NCI-H2107 (cell line): ENCODE data around the gene ABCG8.

Experiments
- DNase-seq: peaks from one replicate; lab custom pipeline; 2025; lab: John Stamatoyannopoulos, UW

Gene ABCG8

GRCh38 chr2:43826305-43827250 is 12.2 kb upstream of the ABCG8 start:
- DNase-seq = no peak

- DNase-seq = no peak
Measured at GRCh38 chr2:43831543-43832294, 7.1 kb upstream of the ABCG8 start.

DNA sequence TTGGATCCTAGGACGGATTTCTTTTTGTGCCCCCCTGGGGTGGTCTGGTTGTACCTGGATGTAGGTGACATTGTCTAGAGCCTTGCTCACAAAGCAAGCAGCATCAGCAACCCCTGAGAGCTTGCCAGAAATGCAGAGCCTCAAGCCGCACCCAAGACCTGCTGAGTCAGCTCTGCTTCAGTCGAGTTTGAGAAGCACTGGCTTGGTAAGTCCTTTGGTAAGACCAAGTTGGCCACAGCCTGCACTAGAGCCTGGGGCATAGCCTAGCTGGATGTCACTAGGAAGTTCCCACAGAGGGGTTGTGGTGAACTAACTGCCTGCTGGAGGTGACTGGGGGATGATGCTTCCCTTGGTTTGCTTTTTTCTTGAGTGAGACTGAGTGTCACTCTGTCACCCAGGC is 6.3 kb upstream of the ABCG8 start:
- DNase-seq = no peak

GRCh38 chr2:43837033-43837432 is 1.7 kb upstream of the ABCG8 start:
- DNase-seq = no peak

DNA sequence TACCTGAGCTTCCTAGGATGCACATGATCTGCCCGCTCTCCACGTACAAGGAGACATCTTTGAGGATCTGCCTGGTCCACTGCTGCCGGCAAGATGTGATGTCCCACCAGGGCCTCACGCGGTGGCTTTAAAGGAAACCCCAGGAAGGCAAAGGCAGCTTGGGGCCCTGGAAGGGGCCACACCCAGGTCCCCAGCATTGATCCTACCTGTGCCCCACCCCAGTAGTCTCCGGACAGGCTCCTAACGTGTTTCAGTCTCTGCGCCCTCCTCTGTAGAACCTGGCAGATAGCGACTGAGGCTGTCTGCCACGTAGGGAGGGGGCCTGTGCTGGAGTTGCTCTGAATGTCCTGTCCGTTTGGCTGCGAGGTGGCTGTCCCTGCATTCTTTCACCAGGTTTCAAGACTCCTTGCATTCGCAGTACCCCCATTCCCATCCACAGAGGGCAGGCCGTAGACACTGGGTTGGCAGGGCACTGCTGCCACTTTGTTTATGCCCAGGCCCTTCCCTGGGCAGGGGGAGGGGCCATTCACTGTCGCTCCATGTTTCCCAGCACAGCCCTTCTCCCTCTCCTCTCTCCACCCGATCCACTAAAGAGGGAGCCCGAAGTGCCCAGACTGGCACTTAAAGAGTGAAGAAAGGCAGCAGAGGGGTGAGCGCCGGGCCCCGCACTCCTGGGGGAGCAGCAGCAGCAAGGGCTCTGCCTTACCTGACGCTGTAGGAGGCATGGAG is 776 bp upstream of the ABCG8 start:
- DNase-seq = no peak

DNA sequence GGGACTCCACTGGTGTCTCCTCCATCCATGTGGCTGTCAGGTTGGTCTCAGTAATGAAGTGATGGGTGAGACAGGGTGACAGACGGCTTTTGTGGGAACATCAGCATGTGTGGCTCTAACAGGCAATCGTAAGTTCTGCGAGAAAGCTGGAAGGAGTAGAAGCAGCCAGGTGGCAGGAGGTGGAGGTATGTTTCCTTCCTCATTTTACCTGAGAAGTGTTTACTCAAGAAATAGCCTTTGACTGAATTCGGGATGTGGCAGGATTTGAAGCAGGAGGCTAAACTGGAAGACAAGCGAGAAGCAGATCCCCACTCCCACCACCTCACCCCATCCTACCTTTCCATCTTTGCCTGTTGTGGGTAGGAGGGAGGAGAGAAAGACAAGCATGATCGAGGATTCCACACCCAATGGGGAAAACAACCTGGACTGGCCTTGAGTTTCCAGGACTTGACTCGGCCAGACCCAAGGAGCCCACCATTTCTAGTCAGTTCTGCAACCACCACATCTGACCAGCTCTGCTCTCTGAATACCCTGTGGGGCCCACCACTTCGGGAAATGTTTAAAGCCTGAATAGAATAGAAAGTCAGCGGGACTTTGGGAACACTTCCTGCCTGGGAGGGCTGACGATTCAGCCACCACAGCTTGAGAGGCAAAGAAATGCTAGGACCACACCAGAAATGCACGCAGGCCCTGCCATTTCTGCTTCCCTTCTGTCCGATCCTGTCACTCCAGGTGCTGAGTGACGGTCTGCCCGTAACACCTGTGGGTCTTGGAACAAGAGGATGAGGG is 1.2 kb downstream of the ABCG8 start:
- no peak for DNase-seq

GRCh38 chr2:43840965-43841364 is 2.2 kb downstream of the ABCG8 start:
- no peak for DNase-seq

DNA sequence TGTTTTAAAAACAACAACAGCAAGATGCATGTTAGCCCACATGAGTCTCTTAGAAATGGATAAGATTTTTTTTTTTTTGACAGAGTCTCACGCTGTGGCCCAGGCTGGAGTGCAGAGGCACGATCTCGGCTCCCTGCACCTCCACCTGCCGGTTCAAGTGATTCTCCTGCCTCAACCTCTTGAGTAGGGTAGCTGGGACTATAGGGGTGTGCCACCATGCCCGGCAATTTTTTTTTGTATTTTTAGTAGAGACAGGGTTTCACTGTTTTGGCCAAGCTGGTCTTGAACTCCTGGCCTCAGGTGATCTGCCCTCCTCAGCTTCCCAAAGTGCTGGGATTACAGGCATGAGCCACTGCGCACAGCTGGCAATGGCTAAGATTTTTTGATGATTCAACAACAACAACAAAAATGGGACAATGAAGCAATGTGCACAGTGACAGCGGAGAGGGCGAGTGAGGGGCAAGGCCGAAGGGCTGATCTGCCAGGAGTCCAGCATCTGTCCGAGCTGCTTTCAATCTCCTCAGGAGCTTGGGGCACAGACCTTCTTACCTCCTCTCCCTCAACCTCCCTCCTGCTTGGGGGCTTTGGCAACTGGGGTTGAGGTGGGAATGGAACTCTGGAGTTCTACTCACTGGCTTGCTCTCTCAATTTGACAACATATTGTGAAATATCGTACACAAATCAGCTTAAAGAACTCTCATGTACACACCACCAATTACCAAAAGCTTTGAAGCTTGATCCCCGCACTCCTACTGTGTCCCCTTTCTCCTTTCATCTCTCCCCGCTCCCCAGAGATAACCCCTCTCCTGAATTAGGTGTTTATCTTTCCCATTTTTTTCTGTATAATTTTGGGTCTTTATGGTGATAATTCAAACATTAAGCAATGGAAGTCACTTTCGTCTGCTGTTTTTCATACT is 3.4 kb downstream of the ABCG8 start:
- no peak for DNase-seq

GRCh38 chr2:43842866-43843226 is 4.1 kb downstream of the ABCG8 start:
- DNase-seq = no peak

DNA sequence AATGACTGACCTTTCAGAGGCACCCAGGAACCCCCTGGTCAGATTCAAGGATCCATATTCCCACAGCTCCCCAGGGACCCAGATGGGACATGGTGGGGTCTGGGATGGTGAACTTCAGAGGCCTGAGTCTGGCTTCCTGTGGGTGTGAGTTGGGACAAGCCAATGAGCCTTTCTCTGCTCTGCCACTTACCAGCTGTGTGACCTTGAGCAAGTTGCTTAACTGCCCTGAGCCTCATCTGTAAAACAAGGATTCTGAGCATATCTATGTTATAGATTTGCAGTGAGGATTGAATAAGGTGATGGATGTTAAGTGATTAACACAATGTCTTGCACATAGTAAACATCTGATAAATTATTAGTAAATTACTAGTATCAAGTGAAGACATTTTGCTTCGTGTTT is 6.4 kb downstream of the ABCG8 start:
- no peak for DNase-seq

DNA sequence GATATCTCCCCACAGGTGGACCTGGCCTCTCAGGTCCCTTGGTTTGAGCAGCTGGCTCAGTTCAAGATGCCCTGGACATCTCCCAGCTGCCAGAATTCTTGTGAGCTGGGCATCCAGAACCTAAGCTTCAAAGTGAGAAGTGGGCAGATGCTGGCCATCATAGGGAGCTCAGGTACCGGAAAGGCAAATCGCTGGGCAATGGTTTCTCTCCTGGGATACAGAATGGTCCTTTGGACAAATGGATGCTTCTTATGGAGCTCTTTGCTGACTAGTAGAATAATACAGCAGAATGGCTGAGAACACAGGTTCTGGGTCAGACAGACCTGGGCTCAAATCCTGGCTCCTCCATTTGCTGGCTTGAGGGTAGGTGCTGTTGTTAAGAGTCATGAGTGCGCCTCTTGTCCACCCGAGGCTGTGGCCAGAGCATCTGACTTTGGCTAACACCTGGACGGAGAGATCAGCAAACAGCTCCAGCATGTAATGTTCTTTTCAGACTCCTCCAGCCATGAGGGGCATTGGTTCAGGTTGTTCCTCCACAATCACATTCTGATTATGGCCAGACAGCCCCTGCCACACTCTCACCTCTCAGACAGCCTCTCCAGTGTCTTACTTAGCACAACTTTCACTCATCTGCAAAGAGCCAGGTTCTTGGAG is 7.5 kb downstream of the ABCG8 start:
- DNase-seq = no peak

- no peak for DNase-seq
Measured at GRCh38 chr2:43848214-43848613, 9.4 kb downstream of the ABCG8 start.

DNA sequence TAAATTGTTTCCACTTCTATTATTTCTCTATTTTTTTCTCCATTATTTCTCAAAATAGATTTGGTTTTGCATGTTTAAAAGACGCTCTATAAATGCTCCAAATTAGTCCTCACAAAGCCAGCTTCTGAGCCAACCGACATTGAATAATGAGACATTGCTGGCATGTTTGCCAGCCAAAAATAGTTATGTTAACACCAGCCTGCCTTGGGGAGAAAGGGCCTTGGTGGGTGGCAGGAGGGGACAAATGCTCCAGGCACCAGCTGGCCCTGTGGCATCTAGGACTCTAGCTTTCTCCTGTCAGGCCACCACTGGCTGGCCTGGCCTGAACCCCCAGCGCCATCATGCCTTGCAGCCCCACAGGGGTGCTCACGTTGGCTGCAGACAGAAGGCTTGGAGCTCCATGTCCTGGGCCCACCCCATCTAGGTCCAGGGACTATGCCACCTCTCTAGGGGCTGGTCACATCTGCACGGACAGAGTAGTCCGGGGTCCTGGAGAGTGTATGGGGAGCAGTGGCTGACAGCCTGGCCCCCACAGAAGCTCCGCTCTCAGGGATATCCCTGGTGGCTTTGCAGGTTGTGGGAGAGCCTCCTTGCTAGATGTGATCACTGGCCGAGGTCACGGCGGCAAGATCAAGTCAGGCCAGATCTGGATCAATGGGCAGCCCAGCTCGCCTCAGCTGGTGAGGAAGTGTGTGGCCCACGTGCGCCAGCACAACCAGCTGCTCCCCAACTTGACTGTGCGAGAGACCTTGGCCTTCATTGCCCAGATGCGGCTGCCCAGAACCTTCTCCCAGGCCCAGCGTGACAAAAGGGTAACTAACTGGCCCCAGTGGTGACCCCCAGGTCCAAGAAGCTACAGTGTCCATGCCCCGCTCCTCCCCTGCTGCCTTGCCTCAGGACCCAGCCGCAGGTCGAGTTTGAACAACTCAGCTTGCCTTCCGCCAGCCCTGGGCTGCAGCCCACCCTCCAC is 12.5 kb downstream of the ABCG8 start:
- no peak for DNase-seq

GRCh38 chr2:43852196-43852730 is 13.5 kb downstream of the ABCG8 start:
- DNase-seq = no peak

DNA sequence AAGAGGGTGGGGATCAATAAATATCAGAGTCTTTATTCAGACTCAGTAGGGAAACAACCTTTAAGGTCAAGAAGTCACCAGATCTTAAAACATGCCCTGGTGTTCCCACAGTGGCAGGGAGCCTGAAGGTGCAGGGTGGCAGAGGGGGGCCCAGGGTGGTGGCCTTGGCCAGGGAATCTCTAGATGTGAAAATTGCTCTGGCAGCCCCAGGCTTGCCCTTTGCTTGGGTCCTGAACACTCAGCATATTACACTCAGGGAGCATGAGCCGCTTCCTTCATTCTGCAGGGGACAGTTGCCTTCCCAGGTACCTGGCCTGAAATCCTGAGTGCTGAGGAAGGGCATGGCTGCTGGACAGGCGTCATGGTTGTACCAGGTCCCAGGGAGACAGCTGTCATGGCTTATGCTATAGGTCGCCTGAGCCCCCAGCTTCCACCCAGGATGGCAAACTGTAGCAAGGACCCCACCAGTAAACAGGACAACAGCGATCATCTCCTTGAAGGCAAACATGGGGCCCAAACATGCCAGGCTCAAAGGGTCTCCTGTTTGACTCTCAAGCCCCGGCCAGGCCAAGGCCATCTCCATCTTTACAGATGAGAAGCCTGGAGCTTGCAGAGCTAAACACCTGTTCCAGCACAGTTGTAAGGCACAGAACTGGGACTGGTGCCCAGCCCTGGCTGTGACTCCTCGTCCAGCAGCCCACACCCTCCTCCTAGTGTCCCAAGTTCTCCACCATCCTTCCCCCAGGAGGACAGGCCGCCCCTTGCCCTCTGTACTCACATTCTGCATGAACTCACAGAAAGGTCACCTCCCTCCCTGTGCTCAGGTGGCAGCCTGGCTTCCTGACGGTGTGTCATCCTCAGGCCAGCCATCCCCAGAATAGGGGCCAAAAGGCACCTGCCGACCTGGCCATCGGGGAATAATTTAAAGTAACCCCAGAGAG is 14.6 kb downstream of the ABCG8 start:
- DNase-seq = no peak

DNA sequence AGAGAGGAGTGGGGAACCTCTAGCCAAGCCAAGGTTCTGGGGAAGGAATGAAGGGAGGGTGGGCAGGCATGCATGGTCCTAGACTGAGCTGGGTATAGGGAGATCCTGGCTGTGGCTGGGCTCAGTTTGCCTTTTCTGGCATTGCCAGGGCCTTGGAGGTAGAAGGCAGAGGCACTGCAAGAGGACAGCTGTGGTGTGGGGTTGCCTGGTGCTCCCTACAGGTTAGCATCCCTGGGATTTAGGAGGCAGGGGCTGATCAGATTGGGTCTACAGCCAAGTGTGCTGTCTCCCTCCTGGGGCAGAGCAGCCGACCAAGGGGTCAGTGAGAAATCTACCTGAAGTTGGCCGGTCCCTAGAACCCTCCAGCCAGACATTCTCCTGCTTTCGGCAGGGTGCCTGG is 15.9 kb downstream of the ABCG8 start:
- DNase-seq = no peak

DNA sequence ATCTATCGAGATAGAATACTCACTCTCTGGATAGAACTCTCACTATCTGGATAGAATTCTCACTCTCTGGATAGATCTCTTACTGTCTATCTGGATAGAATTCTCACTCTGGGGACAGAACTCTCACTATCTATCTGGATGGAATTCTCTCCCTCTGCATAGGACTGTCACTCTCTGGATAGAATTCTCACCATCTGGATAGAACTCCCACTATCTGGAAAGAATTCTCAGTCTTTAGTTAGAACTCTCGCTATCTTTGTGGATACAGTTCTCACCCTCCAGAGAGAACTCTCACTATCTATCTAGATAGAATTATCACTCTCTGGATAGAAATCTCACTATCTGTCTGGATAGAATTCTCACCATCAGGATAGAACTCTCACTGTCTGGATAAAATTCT is 16.5 kb downstream of the ABCG8 start:
- DNase-seq = no peak

- no peak for DNase-seq
Measured at GRCh38 chr2:43872151-43872550, 33.4 kb downstream of the ABCG8 start.
